NB4 (cell line): ENCODE data around the gene PTRH1.

ENCODE experiments used
- CTCF ChIP-seq: IDR thresholded peaks from one replicate; pipeline ENCODE4 v1.5.1; 2012; ENCODE audit warnings: low read depth, low read length
- POLR2A ChIP-seq: IDR thresholded peaks from 2 replicates; pipeline ENCODE4 v1.6.1; 2011; ENCODE audit warnings: mild to moderate bottlenecking; ENCODE audit not compliant: insufficient read length; ENCODE audit errors: extremely low read depth

GRCh38 chr9:127756233-127756632, 40.8 kb upstream of the PTRH1 start:
- TF ChIP-seq POLR2A = no peak
- no peak for TF ChIP-seq CTCF
